Adrenal gland (tissue), 5 donors: ENCODE data around the gene SMURF2.

Experiments used
- POLR2A ChIP-seq, 2 donors: fragments of 450-650 bp; IDR thresholded peaks; one replicate each; pipeline ENCODE4 v1.6.1; 2017; ENCODE audit warnings: antibody characterized with exemption in 2 of 2, mild to moderate bottlenecking in 2 of 2, moderate library complexity in 1 of 2
- TF ChIP-seq, protein P1 (sequence below), 6 experiments: fragments of 450-650 bp in 4 of 6; fragments of 200-600 bp in 2 of 6; sonication (generic) in 1 of 6; IDR thresholded peaks; 1 replicate in 5 of 6; 2 replicates in 1 of 6; pipeline versions ENCODE4 v1.5.1 to v1.8.0; 2016 to 2021; ENCODE audit warnings: antibody characterized with exemption in 6 of 6, mild to moderate bottlenecking in 2 of 6, moderate library complexity in 1 of 6
- donor health status: DM: no; HTN: no; CAD: no.

GRCh38 chr17:64547319-64547718 is 114.8 kb downstream of the SMURF2 start:
- TF ChIP-seq, protein P1, sequence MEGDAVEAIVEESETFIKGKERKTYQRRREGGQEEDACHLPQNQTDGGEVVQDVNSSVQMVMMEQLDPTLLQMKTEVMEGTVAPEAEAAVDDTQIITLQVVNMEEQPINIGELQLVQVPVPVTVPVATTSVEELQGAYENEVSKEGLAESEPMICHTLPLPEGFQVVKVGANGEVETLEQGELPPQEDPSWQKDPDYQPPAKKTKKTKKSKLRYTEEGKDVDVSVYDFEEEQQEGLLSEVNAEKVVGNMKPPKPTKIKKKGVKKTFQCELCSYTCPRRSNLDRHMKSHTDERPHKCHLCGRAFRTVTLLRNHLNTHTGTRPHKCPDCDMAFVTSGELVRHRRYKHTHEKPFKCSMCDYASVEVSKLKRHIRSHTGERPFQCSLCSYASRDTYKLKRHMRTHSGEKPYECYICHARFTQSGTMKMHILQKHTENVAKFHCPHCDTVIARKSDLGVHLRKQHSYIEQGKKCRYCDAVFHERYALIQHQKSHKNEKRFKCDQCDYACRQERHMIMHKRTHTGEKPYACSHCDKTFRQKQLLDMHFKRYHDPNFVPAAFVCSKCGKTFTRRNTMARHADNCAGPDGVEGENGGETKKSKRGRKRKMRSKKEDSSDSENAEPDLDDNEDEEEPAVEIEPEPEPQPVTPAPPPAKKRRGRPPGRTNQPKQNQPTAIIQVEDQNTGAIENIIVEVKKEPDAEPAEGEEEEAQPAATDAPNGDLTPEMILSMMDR (IDR thresholded peaks at IDR 0.05), result no peak
- TF ChIP-seq POLR2A (IDR thresholded peaks at IDR 0.05), result no peak
